AG09309 (cell line): ENCODE results near the gene KIAA0232.
A peak's percentile ranks its signal among the peaks of the same experiment; 100 is the strongest.

Experiments
- DNase-seq: peaks from one replicate; pipeline ENCODE4 v3.0.0-alpha.2; 2010; ENCODE audit warnings: low read depth
- H3K4me3 ChIP-seq: 2 replicates; pipeline ENCODE4 v1.5.1; 2011; ENCODE audit warnings: mild to moderate bottlenecking, low read depth, low read length, moderate library complexity; ENCODE audit not compliant: control insufficient read depth
- TF ChIP-seq, protein P1 (sequence below): IDR thresholded peaks from 2 replicates; pipeline ENCODE4 v1.5.1; 2011; ENCODE audit warnings: mild to moderate bottlenecking, low read depth, low read length, inconsistent platforms; ENCODE audit not compliant: insufficient read depth, control insufficient read depth; ENCODE audit errors: missing control alignments

The KIAA0232 gene

DNA sequence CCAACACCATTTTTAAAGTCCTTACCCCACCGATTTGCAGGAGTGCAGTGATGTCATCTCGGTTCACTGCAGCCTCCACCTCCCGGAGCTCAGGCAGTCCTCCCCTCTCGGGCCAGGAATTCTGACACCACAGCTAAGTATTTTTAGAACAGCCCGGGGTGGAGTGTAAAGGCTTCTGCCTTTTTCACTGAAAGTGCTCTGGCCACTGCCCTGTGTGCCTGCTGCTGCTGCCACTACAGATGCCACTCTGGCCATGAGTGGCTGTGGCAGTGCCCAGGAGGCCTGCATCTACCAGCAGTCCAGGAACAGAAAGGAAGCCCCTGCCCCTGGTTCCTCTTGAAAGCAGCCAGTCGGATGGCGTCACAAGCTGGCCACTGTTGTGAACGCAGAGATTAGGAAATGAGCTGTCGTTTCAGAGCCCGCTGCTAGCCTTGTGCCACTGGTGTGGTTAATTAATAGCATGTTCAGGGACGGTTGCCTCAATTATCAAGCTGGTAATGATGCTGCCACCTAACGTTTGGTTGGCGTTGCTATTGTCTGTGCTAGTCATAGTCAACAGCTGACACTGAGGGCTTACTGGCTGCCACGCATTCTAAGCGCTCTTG lies 103.5 kb downstream of the KIAA0232 start:
- H3K4me3 ChIP-seq, result no peak overlapping the region
- DNase-seq, result peak; percentile 64
- TF ChIP-seq, protein P1, sequence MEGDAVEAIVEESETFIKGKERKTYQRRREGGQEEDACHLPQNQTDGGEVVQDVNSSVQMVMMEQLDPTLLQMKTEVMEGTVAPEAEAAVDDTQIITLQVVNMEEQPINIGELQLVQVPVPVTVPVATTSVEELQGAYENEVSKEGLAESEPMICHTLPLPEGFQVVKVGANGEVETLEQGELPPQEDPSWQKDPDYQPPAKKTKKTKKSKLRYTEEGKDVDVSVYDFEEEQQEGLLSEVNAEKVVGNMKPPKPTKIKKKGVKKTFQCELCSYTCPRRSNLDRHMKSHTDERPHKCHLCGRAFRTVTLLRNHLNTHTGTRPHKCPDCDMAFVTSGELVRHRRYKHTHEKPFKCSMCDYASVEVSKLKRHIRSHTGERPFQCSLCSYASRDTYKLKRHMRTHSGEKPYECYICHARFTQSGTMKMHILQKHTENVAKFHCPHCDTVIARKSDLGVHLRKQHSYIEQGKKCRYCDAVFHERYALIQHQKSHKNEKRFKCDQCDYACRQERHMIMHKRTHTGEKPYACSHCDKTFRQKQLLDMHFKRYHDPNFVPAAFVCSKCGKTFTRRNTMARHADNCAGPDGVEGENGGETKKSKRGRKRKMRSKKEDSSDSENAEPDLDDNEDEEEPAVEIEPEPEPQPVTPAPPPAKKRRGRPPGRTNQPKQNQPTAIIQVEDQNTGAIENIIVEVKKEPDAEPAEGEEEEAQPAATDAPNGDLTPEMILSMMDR, result peak; percentile 23

DNA sequence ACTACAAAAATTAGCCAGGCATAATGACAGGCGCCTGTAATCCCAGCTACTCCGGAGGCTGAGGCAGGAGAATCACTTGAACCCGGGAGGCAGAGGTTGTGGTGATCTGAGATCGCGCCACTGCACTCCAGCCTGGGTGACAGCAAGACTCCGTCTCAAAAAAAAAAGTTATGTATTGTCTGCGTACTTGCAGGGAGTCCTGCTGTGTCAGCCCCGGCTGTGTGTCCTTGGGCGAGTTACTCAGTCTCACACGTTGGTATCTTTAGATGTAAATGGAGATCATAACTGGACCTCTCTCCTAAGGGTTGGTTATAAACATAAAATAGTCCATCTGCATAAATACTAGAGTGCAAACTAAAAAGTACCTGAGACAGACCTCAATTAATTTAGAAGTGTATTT lies 104.4 kb downstream of the KIAA0232 start:
- H3K4me3 ChIP-seq, result no peak overlapping the region
- DNase-seq, result no peak
- TF ChIP-seq, protein P1, result no peak

DNA sequence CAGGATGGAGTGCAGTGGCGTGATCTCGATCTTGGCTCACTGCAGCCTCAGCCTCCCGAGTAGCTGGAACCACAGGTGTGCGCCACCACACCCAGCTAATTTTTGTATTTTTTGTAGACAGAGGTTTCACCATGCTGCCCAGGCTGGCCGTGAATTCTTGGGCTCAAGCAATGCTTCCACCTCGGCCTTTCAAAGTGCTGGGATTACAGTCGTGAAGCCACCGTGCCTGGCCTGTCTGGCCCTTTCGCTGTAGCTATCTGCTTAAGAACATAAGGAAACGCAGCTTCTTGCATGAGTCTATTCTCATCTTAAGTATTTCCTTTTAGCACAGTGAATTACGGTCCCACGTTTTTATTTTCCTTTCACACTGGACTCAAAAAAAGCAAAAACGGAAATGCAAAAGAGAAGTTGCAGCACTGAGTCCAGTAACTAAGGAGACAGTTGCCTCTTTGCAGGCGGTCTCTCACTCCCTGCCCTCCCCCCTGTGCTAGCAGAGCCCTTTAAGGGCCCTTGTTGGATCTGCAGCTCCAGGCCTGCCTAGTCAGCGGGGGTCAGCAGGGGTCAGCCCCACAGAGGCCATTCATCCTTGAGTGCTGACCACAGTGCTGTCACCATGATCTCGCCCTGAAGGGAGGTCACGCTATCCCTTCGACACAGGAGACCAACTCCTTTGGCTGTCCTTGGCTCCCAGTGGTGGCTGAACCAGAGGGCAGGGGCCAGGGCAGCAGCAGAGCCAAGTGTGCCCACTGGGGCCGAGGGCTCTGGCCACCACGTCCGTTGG lies 105.3 kb downstream of the KIAA0232 start:
- DNase-seq, result no peak
- TF ChIP-seq, protein P1, result no peak
- H3K4me3 ChIP-seq, result no peak overlapping the region

DNA sequence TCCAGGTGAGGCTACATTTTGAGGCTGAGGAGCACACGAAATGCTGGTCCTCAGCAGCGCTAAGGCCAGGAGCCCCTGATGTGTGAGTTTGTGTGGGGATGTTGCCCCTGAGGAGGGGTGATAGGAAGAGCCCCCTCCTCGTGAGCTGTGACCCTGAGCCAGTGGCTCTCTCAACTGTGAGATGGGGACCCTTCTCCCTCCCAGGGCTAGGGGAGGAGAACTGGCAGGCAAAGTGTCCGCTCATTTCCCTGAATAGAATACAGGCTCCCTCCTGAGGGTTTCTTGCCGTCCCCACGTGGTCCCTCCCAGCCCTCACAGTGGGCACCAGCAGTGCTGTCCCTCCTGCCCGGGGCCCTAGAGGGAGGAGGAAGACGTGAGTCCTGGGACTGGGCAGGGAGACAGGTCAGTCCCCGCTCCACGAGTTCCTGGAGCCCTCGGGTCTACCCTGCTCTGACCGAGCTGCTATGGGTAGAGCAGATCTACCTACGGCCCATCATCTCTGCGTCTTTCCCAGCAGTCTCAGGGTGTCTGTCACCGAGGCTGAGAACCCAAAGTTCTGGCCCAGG lies 106.1 kb downstream of the KIAA0232 start:
- TF ChIP-seq, protein P1, result no peak
- DNase-seq, result no peak
- no peak overlapping the region for H3K4me3 ChIP-seq

DNA sequence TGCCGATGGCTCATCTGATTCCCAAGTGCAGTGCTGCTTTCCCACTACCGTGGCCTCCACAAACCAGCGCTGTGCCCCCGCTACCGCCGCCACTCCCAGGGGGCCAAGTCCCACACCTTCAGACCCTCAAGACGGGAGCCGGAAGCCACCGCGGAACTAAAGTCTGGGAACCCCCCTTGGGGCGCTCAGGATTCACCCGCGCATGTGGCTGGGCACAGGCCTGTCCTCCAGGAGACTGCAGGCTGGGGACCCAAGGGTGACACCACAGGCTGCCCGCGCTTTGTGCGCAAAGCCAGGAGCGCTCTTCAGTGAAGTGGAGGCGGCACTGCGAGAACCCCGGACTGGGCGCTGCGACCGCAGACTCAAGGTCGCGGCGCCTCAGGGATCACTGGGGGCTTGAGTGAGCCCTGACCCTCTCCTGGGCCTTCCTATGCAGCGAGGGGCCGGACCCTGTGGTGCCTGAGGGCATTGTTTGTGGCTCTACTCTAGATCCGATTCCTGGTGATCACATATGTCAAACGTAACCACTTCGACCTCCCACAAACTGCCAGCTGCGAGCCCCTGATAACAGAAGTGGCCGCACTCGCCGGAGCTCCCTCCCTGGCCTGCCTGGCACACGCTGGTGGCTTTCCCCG lies 106.7 kb downstream of the KIAA0232 start:
- H3K4me3 ChIP-seq, result no peak overlapping the region
- TF ChIP-seq, protein P1, result no peak
- no peak for DNase-seq

DNA sequence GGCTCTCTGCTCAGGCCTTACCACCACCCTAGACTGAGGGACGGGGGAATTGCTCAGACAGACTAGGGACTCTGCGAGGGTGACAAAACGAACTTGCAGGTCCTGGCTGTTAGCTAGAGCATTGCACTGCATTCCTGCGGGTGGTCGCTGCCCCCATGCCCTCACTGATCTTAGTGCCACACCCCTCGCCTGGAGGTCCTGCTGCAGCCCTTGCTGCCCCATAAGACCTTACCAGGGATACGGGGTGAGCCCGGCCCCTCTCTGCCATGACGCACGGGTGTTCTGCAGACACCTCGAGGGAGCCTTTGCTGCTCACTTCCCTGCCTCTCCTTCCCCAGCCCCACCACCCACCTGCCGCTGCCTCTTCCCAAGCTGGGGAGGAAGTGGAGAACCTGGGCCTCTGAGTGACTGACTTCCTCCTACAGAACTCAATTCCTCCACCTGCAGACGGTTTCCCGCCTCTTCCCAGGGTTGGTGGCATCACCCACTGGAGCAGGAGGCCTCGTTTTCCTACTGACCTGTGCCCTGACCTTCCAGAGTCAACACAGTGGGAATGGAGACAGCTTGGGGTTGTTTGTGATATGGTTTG lies 107.3 kb downstream of the KIAA0232 start:
- TF ChIP-seq, protein P1, result no peak

More for the DNA sequence above, 107.3 kb downstream of the KIAA0232 start:
- H3K4me3 ChIP-seq, result no peak overlapping the region
- DNase-seq, result no peak
